Measurements from ENCODE around the gene RACGAP1.

Gene RACGAP1

DNA sequence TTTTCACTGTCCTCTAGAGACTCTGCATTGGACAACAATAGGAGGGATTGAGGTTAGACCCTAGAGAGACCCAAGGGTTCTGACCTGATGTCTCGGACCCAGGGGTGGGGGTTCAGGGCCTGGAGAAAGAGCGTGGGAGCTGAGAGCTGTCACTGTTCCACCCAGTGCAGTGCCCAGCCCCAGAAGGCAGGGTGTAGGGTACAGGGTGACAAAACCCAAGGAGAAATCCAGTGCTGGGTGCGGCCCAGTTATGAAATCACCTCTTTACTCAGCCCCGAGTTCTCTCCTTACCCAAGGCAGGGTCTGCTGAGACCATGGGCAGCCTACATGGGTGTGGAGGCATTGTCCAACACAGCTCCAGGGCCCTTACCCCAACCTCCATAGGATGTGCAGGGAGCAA, 72.1 kb downstream of the RACGAP1 start:
- no peak for DNase-seq

DNA sequence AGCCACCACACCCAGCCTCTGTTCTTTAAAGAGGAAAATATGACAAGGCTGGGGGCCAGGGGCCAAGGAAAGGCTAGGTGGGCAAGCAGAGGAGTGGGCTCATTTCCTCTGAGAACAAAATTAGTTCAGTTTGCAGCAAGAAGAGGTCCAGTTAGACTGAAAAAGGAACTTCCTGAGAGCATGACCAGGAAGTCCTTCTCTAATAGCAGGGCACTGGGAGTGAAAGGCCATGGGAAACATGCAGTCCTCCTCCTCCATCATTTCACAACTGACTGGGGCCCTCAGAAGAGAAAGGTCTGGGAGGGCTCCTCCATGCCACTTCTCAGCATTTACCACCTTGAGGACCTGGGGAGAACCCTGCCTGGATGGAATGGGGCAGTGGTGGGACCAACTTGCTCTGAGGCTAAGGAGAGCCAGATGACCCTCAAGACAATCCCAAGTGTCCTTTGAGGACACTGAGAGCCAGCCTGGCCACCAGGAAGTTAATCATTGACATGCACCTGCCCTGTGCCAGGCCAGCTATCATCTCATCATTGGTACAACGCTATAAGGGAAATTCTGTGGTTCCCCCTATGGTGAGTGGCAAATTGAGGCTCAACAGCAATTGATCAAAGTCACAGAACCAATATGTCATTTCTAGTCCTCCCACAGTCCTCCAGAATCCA, 72.8 kb downstream of the RACGAP1 start:
- DNase-seq: no peak

- no peak for DNase-seq
These were observed 73.7 kb downstream of the RACGAP1 start for GRCh38 chr12:49951411-49952240.

- DNase-seq: no peak
These were observed 74.7 kb downstream of the RACGAP1 start, which contains the start of gene AQP2 for GRCh38 chr12:49950273-49951251. Gene AQP2, plus strand, starts transcription at chr12:49950737. Its CDS starts 94 bp downstream, at chr12:49950831.

GRCh38 chr12:49949866-49950265, 75.4 kb downstream of the RACGAP1 start:
- DNase-seq: no peak

- DNase-seq: no peak
These were observed 76.1 kb downstream of the RACGAP1 start for GRCh38 chr12:49948866-49949845.

DNA sequence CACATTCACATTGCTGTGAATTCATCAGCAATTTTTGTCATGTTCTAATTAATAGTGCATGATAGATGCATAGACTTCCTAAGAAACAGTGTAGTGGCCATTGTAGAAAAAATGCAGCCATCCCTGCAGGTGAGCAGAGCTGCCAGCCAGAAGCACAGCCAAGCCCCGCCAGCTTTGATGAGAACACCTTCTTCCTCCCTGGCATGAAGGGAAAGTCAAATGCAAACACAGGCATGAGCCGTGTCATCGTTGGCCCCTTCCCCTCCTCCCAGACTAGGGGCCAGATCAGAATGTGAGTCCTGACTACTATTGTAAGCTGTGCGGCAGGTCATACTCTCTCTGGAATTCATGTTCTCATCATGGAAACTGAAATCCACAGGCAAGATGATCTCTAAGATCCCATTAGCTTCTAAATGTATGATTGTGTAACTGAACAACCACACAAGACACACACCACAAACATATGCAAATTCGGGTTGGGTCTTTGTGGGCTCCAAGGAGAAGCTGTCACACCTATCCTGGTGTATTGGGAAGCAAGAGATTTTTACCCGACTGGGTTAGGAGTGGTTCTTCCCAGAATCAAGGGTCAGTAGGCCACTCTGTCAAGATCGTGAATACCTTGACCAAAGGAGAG, 77.6 kb downstream of the RACGAP1 start:
- DNase-seq: no peak

- DNase-seq: no peak
These were observed 78.8 kb downstream of the RACGAP1 start for GRCh38 chr12:49946497-49946896.

- DNase-seq: no peak
These were observed 79.2 kb downstream of the RACGAP1 start for GRCh38 chr12:49946086-49946485.

DNA sequence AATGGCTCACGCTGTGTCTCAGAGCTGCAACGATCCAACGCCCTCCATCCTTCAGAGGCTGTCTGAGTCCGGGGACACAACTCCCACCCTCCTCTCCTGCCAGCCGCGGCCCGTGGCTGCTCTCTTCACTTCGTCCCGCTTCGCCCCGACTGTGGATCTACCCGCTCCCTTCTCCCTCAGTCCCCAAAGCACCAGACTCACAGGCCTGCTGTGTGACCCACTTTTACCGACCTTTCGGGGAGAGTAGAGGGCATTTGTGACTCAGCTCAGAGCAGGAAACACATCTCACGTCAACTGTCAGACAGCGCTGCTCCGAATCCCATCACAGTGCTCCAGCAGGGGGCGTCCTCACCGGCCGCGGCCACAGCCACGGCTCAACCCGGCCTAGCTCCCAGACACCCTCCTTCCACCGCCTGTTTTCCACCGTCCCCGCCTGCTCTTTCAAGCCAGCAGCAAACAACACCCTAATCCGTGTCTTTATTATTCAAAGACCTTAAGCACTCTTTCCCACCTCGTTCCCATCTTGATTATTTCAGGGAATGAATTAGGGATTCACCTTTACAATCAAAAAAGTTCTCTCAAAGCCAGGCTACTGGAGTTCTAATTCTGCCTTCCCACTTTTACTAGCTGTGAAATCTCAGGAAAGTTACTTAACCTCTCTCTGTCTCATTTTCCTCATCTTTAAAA, 79.8 kb downstream of the RACGAP1 start:
- DNase-seq: peak; percentile 88

DNA sequence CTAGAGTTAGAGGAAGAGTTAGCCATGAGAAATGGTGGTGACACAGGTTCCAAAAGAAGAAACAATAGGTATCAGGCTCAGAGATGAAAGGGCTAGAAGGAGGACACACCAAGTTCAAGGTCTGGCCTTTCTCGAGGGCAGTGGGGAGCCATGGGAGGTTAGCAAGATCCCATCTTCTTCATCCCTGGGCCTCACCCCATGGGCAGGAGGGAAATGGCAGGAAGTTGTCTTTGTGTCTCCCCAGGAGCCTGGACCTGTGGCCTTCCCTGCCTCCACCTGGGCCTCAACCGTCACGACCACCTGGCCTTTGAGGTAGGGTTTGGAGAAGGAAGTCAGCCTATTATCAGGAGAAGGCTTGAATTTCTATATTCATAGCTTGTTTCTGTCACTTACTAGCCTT, 80.6 kb downstream of the RACGAP1 start:
- DNase-seq: no peak

GRCh38 chr12:49944046-49944445, 81.2 kb downstream of the RACGAP1 start:
- no peak for DNase-seq

GRCh38 chr12:49943625-49943960, 81.7 kb downstream of the RACGAP1 start:
- DNase-seq: no peak

DNA sequence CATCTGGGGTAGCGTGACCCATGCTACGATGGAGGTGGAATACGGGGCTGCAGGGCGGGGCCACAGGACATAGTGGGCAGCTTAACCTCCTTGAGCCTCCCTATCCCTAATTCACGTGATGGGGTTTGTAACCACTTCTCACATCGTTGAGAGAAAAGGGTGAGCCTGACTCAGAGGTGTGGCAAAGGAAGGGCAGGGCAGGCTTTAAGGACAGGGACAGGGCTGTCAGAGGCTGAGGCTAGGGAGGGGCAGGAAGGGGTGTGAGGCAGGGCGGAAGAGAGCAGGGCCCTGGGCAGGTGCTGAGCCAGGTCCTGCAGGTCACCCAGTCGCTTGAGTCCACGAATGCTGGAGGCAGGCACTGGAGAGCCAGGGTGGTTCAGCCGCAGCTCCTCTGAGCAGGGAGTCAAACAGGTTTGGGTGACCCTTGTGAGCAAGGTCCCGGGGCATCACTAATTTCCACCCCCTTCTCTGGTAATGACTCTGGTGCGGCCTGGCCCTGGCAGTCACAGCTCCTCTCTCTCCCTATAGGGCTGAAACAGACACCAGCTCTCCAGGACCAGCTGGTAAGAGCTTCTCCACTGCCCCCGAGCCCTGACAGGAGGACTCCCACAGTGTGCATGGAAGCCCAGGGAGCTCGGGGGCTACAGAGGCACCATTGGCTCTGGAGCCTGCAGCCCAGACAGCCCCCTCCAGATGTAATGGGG, 82.2 kb downstream of the RACGAP1 start:
- no peak for DNase-seq

DNA sequence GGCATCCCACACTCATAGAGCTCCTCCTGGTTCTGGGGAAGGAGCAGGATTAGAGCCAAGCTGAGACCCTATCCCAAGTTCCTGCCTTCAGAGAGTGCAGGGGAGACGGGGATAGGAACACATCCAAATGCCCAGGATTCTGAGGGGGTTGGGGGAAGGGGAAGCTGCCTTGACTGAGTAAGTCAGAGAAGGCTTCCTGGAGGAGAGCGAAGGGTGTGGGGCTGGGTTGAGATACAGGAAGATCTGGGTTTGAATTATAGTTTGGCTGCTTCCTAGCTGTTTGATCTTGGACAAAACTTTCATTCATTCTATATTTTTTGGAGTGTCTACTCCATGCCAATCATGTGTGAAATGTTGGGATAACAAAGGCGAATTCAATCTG, 82.8 kb downstream of the RACGAP1 start:
- DNase-seq: no peak

- no peak for DNase-seq
These were observed 83.5 kb downstream of the RACGAP1 start for GRCh38 chr12:49941556-49942511.

DNA sequence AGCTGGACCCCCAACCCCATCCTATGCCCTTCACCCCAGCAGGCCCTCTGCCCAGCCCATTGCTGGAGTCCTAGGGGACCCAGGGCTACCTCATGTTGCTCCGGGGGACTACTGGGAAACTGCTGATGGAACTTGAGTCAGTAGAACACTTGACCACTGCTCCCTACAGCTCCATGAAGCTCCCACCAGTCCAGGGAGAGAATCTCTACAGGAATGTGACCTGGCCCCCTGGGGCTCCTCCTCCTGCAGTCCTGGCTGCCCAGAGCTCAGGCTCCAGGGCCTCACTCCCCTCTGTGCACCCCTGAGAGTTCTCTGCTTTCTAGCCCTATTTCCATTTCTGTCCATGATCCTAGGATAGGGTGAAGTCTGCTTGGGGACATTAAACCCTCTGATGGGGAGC, 85.6 kb downstream of the RACGAP1 start:
- no peak for DNase-seq

- DNase-seq: no peak
These were observed 86.0 kb downstream of the RACGAP1 start for GRCh38 chr12:49939307-49939706.

All from hematopoietic multipotent progenitor cell treated with erythropoietin and hydrocortisone succinate and interleukin-3 and kit ligand, for 6 days (in vitro differentiated cells).